Right lobe of liver (tissue), 4 donors: ENCODE results near the gene AQP1.

Experiments
- POLR2A ChIP-seq: fragments of 450-650 bp; IDR thresholded peaks from one replicate; pipeline ENCODE4 v1.6.1; 2017; ENCODE audit warnings: antibody characterized with exemption, mild to moderate bottlenecking
- TF ChIP-seq, protein P1 (sequence below), 4 donors: fragments of 200-600 bp in 3 of 4; fragments of 450-650 bp in 1 of 4; IDR thresholded peaks; one replicate each; pipeline versions ENCODE4 v1.5.1 to v1.8.0; 2016 to 2022; ENCODE audit warnings: antibody characterized with exemption in 4 of 4, mild to moderate bottlenecking in 2 of 4
- donor health status: DM: no; HTN: no; CAD: no.
- donor health status: DM: no; HTN: no; CAD: no.
- donor health status: DM: no; HTN: yes; CAD: no.

DNA sequence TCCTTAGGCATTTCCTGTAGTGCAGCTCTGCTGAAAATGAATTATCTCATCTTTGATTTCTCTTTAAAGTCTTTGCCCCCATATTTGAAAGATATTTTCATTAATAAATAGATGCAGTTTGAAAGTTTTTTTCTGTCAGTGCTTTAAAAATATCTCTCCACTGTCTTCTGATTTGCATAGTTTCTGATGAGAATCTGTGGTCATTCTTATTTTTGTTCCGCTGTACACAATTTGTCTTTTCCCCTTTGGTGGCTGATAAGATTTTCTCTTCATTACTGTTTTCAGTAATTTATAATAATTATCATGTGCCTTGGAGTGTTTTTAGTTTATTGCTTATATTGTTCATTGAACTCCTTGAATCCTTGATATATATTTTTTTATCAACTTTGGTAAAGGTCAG lies 45.1 kb downstream of the AQP1 start:
- TF ChIP-seq, protein P1, sequence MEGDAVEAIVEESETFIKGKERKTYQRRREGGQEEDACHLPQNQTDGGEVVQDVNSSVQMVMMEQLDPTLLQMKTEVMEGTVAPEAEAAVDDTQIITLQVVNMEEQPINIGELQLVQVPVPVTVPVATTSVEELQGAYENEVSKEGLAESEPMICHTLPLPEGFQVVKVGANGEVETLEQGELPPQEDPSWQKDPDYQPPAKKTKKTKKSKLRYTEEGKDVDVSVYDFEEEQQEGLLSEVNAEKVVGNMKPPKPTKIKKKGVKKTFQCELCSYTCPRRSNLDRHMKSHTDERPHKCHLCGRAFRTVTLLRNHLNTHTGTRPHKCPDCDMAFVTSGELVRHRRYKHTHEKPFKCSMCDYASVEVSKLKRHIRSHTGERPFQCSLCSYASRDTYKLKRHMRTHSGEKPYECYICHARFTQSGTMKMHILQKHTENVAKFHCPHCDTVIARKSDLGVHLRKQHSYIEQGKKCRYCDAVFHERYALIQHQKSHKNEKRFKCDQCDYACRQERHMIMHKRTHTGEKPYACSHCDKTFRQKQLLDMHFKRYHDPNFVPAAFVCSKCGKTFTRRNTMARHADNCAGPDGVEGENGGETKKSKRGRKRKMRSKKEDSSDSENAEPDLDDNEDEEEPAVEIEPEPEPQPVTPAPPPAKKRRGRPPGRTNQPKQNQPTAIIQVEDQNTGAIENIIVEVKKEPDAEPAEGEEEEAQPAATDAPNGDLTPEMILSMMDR (IDR thresholded peaks at IDR 0.05), result no peak
- no peak for TF ChIP-seq POLR2A
